ENCODE measurements around the gene UBE2E1.

GRCh38 chr3:23873941-23874340 lies 68.2 kb downstream of the UBE2E1 start:
- no peak for TF ChIP-seq CTCF (conservative IDR thresholded peaks at IDR 0.05)
- no peak for TF ChIP-seq EZH2 (IDR thresholded peaks at IDR 0.05; ENCODE audit: low read depth)

All from PC-9 (cell line).